Measurements from ENCODE around the gene PSMG3.

DNA sequence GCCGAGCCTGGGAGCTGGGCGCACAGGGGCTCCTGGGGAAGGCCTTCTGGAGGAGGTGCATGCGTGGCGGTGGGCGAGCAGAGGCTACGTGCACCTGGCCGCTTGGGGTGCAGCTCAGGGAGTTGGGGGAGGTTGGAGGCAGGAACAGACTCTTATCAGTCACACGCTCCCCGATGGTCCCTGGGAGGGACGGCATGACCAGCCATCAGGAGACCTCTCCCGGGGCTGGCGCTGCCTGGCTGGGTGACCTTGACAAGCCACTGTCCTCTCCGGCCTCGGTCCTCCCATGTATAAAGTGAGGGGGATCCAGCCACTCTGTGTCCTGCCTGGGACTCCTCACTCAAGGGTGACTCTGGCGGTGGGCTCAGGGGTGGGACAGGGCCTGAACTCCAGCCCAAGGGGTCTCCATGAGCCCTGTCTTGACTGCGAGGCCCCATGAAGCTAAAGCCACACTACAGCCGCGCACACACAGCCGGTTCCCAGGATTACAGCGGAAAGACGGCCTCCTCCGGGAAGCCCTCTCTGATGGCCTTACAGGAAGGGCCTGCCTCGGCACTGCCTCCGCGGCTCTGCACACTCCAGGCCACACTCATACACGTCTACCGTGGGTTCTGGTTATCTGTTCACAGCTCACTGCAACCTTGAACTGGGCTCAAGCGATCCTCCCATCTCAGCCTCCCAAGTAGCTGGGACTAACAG is 16.2 kb downstream of the PSMG3 start:
- TF ChIP-seq, protein P1, sequence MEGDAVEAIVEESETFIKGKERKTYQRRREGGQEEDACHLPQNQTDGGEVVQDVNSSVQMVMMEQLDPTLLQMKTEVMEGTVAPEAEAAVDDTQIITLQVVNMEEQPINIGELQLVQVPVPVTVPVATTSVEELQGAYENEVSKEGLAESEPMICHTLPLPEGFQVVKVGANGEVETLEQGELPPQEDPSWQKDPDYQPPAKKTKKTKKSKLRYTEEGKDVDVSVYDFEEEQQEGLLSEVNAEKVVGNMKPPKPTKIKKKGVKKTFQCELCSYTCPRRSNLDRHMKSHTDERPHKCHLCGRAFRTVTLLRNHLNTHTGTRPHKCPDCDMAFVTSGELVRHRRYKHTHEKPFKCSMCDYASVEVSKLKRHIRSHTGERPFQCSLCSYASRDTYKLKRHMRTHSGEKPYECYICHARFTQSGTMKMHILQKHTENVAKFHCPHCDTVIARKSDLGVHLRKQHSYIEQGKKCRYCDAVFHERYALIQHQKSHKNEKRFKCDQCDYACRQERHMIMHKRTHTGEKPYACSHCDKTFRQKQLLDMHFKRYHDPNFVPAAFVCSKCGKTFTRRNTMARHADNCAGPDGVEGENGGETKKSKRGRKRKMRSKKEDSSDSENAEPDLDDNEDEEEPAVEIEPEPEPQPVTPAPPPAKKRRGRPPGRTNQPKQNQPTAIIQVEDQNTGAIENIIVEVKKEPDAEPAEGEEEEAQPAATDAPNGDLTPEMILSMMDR (IDR thresholded peaks at IDR 0.05) = no peak
- no peak for TF ChIP-seq NR2C2 (CRISPR knock-in tag; IDR thresholded peaks at IDR 0.05)
- TF ChIP-seq, protein P2, sequence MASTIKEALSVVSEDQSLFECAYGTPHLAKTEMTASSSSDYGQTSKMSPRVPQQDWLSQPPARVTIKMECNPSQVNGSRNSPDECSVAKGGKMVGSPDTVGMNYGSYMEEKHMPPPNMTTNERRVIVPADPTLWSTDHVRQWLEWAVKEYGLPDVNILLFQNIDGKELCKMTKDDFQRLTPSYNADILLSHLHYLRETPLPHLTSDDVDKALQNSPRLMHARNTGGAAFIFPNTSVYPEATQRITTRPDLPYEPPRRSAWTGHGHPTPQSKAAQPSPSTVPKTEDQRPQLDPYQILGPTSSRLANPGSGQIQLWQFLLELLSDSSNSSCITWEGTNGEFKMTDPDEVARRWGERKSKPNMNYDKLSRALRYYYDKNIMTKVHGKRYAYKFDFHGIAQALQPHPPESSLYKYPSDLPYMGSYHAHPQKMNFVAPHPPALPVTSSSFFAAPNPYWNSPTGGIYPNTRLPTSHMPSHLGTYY (CRISPR knock-in tag; IDR thresholded peaks at IDR 0.05) = no peak
- no peak for TF ChIP-seq MAX (CRISPR knock-in tag; IDR thresholded peaks at IDR 0.05)
- TF ChIP-seq, protein P3, sequence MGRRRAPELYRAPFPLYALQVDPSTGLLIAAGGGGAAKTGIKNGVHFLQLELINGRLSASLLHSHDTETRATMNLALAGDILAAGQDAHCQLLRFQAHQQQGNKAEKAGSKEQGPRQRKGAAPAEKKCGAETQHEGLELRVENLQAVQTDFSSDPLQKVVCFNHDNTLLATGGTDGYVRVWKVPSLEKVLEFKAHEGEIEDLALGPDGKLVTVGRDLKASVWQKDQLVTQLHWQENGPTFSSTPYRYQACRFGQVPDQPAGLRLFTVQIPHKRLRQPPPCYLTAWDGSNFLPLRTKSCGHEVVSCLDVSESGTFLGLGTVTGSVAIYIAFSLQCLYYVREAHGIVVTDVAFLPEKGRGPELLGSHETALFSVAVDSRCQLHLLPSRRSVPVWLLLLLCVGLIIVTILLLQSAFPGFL (CRISPR knock-in tag; IDR thresholded peaks at IDR 0.05; ENCODE audit: borderline replicate concordance) = no peak
- no peak for TF ChIP-seq ZNF317 (CRISPR knock-in tag; IDR thresholded peaks at IDR 0.05; ENCODE audit: borderline replicate concordance, low read depth)
- no peak for TF ChIP-seq ATF2 (CRISPR knock-in tag; IDR thresholded peaks at IDR 0.05; ENCODE audit: borderline replicate concordance, low read depth)
- TF ChIP-seq, protein P4, sequence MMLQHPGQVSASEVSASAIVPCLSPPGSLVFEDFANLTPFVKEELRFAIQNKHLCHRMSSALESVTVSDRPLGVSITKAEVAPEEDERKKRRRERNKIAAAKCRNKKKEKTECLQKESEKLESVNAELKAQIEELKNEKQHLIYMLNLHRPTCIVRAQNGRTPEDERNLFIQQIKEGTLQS (CRISPR knock-in tag; conservative IDR thresholded peaks at IDR 0.05) = no peak
